Left ventricle myocardium inferior (tissue), 1 donor: Measurements from ENCODE around the gene SHISAL2B. TPM values are rescaled to one million over a fixed set of nuclear protein-coding genes. Genes with fewer than 3 reads are reported as not detected.

Experiments used
- DNase-seq: peaks from one replicate; pipeline ENCODE4 v3.0.0-alpha.2; 2020
- H3K27ac ChIP-seq: fragments of 200-600 bp; replicated peaks from 2 replicates; pipeline ENCODE4 v1.8.0; 2021
- H3K27me3 ChIP-seq: fragments of 200-600 bp; 2 replicates; pipeline ENCODE4 v1.8.0; 2021; ENCODE audit warnings: low read depth
- H3K36me3 ChIP-seq: fragments of 200-600 bp; 2 replicates; pipeline ENCODE4 v1.8.0; 2021
- H3K4me1 ChIP-seq: fragments of 200-600 bp; 2 replicates; pipeline ENCODE4 v1.8.0; 2021
- H3K4me3 ChIP-seq: fragments of 200-600 bp; 2 replicates; pipeline ENCODE4 v1.8.0; 2021; ENCODE audit warnings: mild to moderate bottlenecking, moderate library complexity
- H3K9me3 ChIP-seq: fragments of 200-600 bp; replicated peaks from 2 replicates; pipeline ENCODE4 v1.8.0; 2021
- intact Hi-C: fragments of 100-400 bp; cut with micrococcal nuclease; formaldehyde crosslinking; loops from one replicate; pipeline ENCODE4 v1.11.0; 2022
- total RNA-seq: library from RNA; stranded (reverse); fragmentation: NEBNext Ultra II Directional; extraction: Animal tissue kit (Norgen Biotek cat#: 25700); gene quantifications from one replicate; pipeline ENCODE4 v1.2.1, GENCODE V29; 2021
- TF ChIP-seq, protein P1 (sequence below): fragments of 200-600 bp; IDR thresholded peaks from 2 replicates; pipeline ENCODE4 v1.8.0; 2021; ENCODE audit warnings: antibody characterized with exemption, mild to moderate bottlenecking, borderline replicate concordance
- donor health status: DM: no; HTN: yes; CAD: no; lungs with severe emphysema.

The SHISAL2B gene
- total RNA-seq, 1 donor from 2014 or later: not detected

DNA sequence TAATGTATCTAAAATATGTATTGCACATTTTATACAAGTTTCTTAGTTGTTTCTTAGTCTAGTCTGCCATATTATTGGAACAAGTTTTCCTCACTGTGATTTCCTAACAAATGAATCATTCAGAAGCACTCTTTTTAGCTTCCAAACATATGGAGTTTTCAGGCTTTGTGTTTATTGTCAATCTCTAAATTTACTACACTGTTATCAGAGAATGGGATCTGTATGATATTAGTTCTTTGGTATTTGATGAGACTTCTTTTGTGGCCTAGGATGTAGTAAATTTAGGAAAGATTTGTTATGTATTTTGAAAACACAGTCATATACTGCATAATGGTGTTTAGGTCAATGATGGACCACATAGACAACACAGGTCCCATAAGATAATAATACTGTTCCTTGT is 52.5 kb downstream of the SHISAL2B start:
- no peak for DNase-seq
- Histone ChIP-seq H3K4me3 (no peak overlapping the region), H3K9me3 (no peaks in the 10 kb centered on the region), H3K36me3 (peaks cover 33% of the 10 kb centered on the region), H3K4me1 (peaks cover 22% of the 10 kb centered on the region), H3K27me3 (no peaks in the 10 kb centered on the region), H3K27ac (no peak overlapping the region)
- intact Hi-C loops: no loop called here
- TF ChIP-seq, protein P1, sequence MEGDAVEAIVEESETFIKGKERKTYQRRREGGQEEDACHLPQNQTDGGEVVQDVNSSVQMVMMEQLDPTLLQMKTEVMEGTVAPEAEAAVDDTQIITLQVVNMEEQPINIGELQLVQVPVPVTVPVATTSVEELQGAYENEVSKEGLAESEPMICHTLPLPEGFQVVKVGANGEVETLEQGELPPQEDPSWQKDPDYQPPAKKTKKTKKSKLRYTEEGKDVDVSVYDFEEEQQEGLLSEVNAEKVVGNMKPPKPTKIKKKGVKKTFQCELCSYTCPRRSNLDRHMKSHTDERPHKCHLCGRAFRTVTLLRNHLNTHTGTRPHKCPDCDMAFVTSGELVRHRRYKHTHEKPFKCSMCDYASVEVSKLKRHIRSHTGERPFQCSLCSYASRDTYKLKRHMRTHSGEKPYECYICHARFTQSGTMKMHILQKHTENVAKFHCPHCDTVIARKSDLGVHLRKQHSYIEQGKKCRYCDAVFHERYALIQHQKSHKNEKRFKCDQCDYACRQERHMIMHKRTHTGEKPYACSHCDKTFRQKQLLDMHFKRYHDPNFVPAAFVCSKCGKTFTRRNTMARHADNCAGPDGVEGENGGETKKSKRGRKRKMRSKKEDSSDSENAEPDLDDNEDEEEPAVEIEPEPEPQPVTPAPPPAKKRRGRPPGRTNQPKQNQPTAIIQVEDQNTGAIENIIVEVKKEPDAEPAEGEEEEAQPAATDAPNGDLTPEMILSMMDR: no peak

DNA sequence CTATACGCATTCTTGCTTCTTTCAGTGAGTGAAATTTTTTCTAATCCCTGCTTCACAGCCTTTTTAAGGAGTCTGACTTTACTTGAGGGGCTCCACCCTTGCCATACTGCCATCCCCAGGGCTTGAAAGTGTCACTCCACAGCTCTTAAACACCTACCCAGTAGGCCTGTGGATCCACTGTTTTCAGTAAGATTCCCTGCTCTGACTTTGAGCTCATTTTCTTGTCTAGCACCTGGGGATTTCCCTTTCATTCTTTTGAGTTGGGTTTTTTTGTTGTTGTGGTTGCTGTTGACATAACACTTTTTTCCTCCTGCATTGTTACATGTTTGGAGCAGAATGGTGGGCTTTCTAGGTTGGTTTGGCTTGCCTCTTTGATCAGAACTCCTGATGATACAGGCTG is 54.6 kb downstream of the SHISAL2B start:
- DNase-seq: no peak
- H3K9me3 ChIP-seq: no peaks in the 10 kb centered on the region
- intact Hi-C loops: no loop called here
- TF ChIP-seq, protein P1: no peak
- peaks cover 14% of the 10 kb centered on the region for H3K36me3 ChIP-seq
- H3K27ac ChIP-seq: no peak overlapping the region
- no peak overlapping the region for H3K4me3 ChIP-seq
- peaks cover 16% of the 10 kb centered on the region for H3K4me1 ChIP-seq
- H3K27me3 ChIP-seq: no peaks in the 10 kb centered on the region

DNA sequence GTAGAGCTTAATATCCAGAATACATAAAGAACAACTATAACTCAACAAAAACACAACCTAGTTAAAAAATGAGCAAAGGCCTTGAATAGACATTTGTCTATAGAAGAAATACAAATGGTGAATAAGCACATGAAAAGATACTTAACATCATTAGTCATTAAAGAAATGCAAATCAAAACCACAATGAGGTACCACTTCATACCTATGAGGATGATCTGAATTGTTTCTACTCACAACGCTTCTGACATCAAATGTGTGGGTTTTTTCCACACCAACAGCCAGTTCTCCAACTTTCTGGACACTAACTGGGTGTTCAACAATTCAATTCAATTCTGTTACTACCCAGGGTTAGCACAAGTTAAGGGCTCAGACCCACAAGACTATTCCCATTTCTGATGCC is 56.1 kb downstream of the SHISAL2B start:
- H3K4me3 ChIP-seq: no peak overlapping the region
- TF ChIP-seq, protein P1: no peak
- peaks cover 6% of the 10 kb centered on the region for H3K36me3 ChIP-seq
- H3K27ac ChIP-seq: no peak overlapping the region
- H3K9me3 ChIP-seq: no peaks in the 10 kb centered on the region
- DNase-seq: no peak
- no peaks in the 10 kb centered on the region for H3K27me3 ChIP-seq
- H3K4me1 ChIP-seq: peaks cover 16% of the 10 kb centered on the region
- intact Hi-C loops: no loop called here

DNA sequence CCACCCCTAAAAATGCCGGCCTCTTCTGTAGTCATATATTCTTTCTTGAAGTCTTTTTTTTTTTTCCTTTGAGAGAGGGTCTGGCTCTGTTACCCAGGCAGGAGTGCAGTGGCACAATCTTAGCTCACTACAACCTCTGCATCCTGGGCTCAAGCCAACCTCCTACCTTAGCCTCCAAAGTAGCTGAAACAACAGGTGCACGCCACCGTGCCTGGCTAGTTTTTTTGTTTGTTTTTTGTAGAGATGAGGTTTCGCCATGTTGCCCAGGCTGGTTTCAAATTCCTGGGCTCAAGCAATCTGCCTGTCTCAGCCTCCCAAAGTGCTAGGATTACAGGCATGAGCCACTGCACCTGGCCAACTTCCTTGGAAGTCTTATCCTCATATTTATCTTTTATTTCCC is 59.1 kb downstream of the SHISAL2B start:
- Histone ChIP-seq H3K4me3 (no peak overlapping the region), H3K27me3 (no peaks in the 10 kb centered on the region), H3K27ac (no peak overlapping the region), H3K9me3 (no peaks in the 10 kb centered on the region), H3K4me1 (no peaks in the 10 kb centered on the region), H3K36me3 (peaks cover 28% of the 10 kb centered on the region)
- no peak for DNase-seq
- intact Hi-C loops: no loop called here
- TF ChIP-seq, protein P1: no peak

DNA sequence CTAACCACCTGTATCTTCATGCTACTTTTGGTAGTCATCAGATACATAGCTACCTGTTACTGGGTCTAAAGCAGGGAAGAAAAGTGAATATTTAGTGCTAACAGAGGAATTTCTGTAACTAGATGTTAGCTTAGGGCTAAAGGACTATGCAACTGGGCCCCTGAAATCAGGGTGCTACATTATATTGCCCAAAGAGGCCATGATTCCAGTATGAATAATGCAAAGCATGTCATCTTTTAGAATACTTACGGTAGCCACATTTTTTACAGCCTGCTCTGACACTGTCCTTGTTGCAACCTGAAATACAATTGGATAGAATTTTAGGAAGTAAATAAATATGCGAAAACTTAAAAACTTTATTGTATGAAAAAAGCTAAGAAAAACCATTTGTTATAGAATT is 63.8 kb downstream of the SHISAL2B start:
- intact Hi-C loops: no loop called here
- H3K27ac ChIP-seq: no peak overlapping the region
- H3K9me3 ChIP-seq: no peaks in the 10 kb centered on the region
- TF ChIP-seq, protein P1: no peak
- peaks cover 24% of the 10 kb centered on the region for H3K36me3 ChIP-seq
- DNase-seq: no peak
- H3K4me1 ChIP-seq: peaks cover 5% of the 10 kb centered on the region
- no peaks in the 10 kb centered on the region for H3K27me3 ChIP-seq
- no peak overlapping the region for H3K4me3 ChIP-seq

DNA sequence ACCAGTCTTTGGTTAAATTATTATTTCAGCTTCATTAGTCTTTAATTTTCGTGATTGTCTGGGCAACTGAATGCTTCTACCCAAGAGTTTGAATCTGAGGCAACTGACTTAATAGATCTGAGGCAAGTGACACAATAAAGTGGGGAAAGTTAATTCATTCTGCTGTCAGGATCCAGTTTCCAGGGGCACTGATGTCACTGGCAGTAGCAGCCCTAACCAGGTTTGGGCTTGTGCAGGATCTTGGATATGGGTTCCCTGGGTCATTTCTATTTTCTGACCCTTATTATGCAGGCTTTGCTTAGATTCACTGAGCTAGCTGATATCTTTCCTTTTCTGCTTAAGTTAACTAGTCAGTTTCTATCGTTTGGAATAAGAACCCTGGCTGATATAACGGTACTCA is 68.6 kb downstream of the SHISAL2B start:
- peaks cover 35% of the 10 kb centered on the region for H3K4me1 ChIP-seq
- no peaks in the 10 kb centered on the region for H3K9me3 ChIP-seq
- no peak overlapping the region for H3K4me3 ChIP-seq
- peaks cover 9% of the 10 kb centered on the region for H3K36me3 ChIP-seq
- TF ChIP-seq, protein P1: no peak
- H3K27me3 ChIP-seq: no peaks in the 10 kb centered on the region
- DNase-seq: no peak
- intact Hi-C loops: no loop called here
- H3K27ac ChIP-seq: no peak overlapping the region
